GM12801 (cell line): ENCODE results near the gene CUL4A.

Source experiments
- TF ChIP-seq, protein P1 (sequence below): IDR thresholded peaks from one replicate; pipeline ENCODE4 v1.5.1; 2011; ENCODE audit warnings: control low read depth; ENCODE audit not compliant: insufficient read length; ENCODE audit errors: extremely low read depth

CUL4A gene

GRCh38 chr13:113274721-113275120 lies 65.3 kb downstream of the CUL4A start:
- TF ChIP-seq, protein P1, sequence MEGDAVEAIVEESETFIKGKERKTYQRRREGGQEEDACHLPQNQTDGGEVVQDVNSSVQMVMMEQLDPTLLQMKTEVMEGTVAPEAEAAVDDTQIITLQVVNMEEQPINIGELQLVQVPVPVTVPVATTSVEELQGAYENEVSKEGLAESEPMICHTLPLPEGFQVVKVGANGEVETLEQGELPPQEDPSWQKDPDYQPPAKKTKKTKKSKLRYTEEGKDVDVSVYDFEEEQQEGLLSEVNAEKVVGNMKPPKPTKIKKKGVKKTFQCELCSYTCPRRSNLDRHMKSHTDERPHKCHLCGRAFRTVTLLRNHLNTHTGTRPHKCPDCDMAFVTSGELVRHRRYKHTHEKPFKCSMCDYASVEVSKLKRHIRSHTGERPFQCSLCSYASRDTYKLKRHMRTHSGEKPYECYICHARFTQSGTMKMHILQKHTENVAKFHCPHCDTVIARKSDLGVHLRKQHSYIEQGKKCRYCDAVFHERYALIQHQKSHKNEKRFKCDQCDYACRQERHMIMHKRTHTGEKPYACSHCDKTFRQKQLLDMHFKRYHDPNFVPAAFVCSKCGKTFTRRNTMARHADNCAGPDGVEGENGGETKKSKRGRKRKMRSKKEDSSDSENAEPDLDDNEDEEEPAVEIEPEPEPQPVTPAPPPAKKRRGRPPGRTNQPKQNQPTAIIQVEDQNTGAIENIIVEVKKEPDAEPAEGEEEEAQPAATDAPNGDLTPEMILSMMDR, result no peak

DNA sequence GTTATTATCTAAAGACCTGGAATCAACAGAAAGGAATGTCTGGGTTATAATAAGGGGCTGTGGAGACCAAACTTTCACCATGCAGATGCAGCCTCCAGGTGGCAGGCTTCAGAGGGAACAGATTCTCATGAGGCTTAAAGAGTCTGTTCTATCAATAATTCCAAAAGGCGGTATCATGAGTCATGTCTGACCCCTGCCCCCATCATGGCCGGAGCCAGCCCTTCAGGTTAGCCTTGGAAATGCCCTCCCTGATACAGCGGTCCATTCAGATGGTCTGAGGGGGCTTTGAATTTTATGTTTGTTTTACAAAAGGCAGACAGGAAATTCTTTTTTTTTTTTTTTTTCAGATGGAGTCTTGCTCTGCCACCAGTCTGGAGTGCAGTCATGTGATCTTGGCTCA lies 66.0 kb downstream of the CUL4A start:
- TF ChIP-seq, protein P1, result no peak

DNA sequence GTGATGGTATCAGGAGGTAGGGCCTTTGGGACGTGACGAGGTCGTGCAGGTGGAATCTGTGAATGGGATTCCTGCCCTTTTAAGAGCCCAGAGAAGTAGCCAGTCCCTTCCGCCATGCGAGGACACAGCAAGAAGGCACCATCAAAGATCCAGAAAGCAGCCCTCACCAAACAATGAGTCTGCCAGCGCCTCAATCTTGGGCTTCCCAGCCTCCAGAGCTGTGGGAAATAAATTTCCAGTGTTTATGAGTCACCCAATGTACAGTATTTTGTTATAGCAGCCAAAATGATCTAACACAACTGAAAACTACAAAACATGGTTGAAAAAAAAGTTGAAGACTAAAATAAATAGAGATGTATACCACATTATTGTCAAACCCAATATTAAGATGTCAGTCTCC lies 70.7 kb downstream of the CUL4A start:
- TF ChIP-seq, protein P1, result no peak

GRCh38 chr13:113283904-113284303 lies 74.5 kb downstream of the CUL4A start:
- TF ChIP-seq, protein P1, result no peak

DNA sequence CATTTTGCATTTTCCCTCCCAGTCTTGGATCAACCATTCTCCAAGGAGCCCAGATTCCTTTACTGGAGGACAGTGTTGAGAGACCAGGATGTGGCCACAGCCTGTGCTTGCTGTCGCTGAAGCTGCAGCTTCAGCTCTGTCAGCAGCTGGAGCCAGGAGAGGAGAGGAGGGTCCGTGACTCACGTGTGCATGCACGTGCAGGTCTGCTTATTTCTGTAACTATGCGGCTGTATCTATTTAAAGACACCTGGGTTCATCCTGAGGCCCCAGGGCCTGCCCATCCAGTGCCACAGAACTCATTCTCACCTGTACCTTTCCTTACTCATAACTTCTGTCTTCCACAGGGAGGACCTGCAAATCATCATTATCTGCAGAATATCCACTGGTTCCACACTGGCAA lies 79.5 kb downstream of the CUL4A start:
- TF ChIP-seq, protein P1, result no peak

DNA sequence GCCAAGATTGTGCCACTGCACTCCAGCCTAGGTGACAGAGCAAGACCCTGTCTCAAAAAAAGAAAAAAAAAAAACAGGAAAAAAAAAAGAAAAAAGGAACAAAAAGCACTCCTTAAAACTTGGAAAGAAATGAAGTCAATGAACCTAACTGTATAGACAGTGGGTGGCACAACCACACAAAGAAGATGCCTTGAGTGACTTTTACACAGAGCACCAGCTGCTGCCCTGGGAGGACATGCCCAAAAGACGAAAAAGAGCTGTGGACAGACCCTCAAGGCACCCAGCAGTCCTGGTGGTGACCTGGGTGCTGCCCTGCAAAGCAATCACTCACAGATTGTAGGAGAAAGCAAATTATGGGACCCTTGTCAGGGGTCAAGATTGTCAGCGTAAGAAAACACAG lies 81.7 kb downstream of the CUL4A start:
- TF ChIP-seq, protein P1, result no peak

GRCh38 chr13:113292021-113292862 lies 82.8 kb downstream of the CUL4A start:
- TF ChIP-seq, protein P1, result no peak
